Sciatic nerve (tissue), 2 donors: ENCODE measurements around the gene SHTN1. TPM values are rescaled to one million over a fixed set of nuclear protein-coding genes. Genes with fewer than 3 reads are reported as not detected.

ENCODE experiments used
- ATAC-seq: fragments of 200-7000 bp; cut with Tn5 transposase; one replicate; pipeline ENCODE4 v1.9.1; 2020; ENCODE audit warnings: mild to moderate bottlenecking, moderate library complexity
- DNase-seq: peaks from one replicate; pipeline ENCODE4 v3.0.0-alpha.2; 2020; ENCODE audit warnings: low spot score
- intact Hi-C: fragments of 100-400 bp; cut with DNase I; formaldehyde crosslinking; loops from one replicate; pipeline ENCODE4 v1.14.2; 2022
- total RNA-seq: library from RNA; stranded (reverse); fragmentation: NEBNext Ultra II Directional; extraction: Animal tissue kit (Norgen Biotek cat#: 25700); gene quantifications from one replicate; pipeline ENCODE4 v1.2.1, GENCODE V29; 2021
- donor health status: DM: no; HTN: no; CAD: no.
- donor health status: DM: no; HTN: no; CAD: no.

SHTN1 gene
- total RNA-seq, 1 donor from 2014 or later, result 23.2 TPM

DNA sequence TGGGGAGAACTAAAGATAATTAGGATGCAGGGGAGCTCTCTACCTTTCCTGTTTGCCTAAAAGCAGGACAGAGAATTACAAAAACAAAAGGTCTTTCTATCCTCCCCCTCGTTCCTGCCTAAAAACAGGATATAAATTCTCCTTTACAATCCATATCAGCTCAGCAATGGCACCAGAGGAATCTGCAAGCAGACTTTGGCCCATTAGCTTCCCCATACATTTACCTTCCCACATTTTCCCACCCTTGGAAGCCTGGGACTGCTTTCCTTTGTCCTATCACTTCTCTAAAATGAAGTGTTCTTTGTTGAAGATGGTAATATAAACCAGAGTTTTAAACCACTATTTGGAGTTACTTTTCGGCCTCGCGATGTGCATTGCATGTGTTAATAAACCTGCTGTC, 15.5 kb downstream of the SHTN1 start:
- intact Hi-C loops, result no loop called here
- DNase-seq, result no peak
- no peak for ATAC-seq

GRCh38 chr10:116988311-116988710, 16.7 kb downstream of the SHTN1 start:
- no peak for ATAC-seq
- DNase-seq, result no peak
- intact Hi-C loops, result no loop called here

DNA sequence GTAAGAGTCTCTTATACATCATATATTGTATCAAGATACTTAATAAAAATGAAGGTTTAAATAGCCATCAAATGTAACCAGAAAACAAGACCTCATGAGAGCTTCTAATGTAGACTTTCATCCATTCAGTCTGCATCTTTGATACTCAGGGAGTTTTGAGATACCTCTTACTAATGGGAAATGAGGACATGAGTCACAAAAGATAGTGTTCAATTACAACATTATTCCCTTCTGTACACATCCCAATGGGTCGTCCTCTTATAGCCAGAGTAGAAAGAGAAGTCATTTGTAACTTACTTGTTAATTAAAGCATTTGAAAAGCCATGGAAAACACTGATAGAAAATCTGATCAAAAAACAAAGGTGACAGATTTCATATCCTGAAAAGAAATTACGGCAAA, 19.4 kb downstream of the SHTN1 start:
- no peak for ATAC-seq
- no peak for DNase-seq
- intact Hi-C loops, result no loop called here

GRCh38 chr10:116984202-116984990, 20.6 kb downstream of the SHTN1 start:
- intact Hi-C loops, result no loop called here
- ATAC-seq (no peak), DNase-seq (no peak)

GRCh38 chr10:116980041-116980440, 24.9 kb downstream of the SHTN1 start:
- intact Hi-C loops, result no loop called here
- ATAC-seq, result no peak
- no peak for DNase-seq

DNA sequence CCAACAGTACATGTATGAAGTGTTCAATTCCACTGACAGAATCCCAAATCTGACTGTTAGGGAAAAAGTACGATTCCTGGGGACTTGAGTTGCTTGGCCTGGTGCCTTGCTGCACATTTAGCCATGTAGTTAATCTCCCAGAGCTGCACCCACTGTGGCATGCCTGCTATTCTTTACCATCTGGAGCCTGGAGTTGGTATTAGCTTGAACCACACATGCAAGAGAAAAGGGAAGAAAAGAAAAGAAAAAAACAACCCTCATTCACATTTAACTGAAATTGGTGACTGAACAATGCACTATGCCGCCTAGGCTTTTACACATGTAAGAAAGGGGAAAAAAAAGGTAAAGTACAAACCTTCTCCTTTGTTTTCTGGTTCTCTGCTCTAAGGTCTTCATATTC, 26.1 kb downstream of the SHTN1 start:
- no peak for ATAC-seq
- intact Hi-C loops, result no loop called here
- DNase-seq, result no peak

DNA sequence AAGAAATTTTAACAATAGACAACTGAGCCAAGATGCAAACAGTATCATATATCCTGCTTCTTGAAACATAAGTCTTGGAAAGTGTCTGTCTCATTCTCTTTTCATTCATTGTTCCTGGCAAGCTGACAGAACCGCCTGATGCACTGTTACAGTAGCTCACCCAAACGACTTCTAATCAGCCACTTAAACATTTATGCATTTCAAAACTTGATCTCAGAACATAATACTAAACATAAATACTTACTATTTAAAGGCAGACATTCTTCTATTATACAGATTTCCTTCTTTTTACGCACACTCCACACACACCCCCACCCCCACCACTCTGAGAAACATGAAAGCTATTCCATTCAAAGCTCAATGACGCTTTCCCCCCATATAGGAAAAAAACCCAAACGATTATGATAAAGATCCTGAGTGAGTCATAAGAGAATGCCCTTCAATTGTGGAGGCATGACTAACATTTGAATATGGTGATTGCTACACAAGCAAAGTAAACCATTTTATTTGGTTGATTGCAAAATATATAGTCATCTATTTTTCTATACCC, 30.5 kb downstream of the SHTN1 start:
- intact Hi-C loops, result no loop called here

GRCh38 chr10:116973946-116974455, 31.0 kb downstream of the SHTN1 start:
- DNase-seq, result no peak
- ATAC-seq, result no peak
- intact Hi-C loops, result no loop called here

More for the DNA sequence above, 30.5 kb downstream of the SHTN1 start:
- ATAC-seq, result no peak
- no peak for DNase-seq

- no peak for DNase-seq
- ATAC-seq, result no peak
- intact Hi-C loops, result no loop called here
These were observed 31.5 kb downstream of the SHTN1 start for GRCh38 chr10:116973371-116973905.

GRCh38 chr10:116972131-116972530, 32.9 kb downstream of the SHTN1 start:
- intact Hi-C loops, result no loop called here

DNA sequence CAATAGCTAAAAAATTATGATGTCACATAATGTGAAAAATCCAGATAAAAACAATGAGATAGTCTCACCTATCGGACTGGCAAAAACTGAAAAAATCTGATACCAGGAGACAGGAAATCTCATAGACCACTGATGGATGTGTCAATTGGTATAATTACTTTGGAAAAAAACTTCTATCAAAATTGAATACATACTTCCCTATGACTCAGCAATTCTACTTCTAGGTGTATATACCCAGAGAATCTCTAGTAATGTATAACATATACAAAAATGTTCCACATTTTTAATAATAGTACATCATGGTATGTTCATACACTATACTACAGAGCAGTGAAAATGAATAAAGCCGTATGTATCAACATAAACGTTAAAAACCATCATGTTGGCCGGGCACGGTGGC, 34.9 kb downstream of the SHTN1 start:
- intact Hi-C loops, result no loop called here
- DNase-seq (no peak), ATAC-seq (no peak)

More at GRCh38 chr10:116972131-116972530, 32.9 kb downstream of the SHTN1 start:
- ATAC-seq (no peak), DNase-seq (no peak)

GRCh38 chr10:116968331-116968730, 36.7 kb downstream of the SHTN1 start:
- DNase-seq (no peak), ATAC-seq (no peak)

GRCh38 chr10:116961406-116962251, 43.4 kb downstream of the SHTN1 start:
- ATAC-seq, result no peak
- intact Hi-C loops, result no loop called here

More at GRCh38 chr10:116968331-116968730, 36.7 kb downstream of the SHTN1 start:
- intact Hi-C loops, result no loop called here

GRCh38 chr10:116960066-116960776, 44.8 kb downstream of the SHTN1 start:
- DNase-seq (no peak), ATAC-seq (no peak)
- intact Hi-C loops, result no loop called here

More at GRCh38 chr10:116961406-116962251, 43.4 kb downstream of the SHTN1 start:
- no peak for DNase-seq

DNA sequence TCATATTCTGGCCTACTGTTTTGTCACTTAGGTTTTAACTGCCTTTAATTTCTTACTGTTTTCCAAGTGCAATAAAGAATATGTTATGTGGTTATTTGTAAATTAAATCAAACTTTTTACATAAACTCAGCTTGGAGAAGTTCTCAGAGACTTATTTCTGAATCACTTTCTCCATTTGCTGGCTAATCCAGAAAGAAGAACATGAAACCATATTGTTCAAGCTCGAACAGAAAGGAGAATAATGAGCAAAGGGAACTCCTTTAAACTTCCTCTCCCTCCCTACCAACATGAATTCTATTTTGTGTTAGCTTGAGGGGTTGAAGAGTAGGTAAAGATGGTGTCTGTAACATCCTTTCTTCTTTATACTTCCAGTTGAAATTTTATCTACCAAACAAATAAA, 52.3 kb downstream of the SHTN1 start:
- no peak for ATAC-seq
- intact Hi-C loops, result no loop called here

GRCh38 chr10:116948530-116948870, 56.5 kb downstream of the SHTN1 start:
- DNase-seq, result no peak
- intact Hi-C loops, result no loop called here
- ATAC-seq, result no peak

More for the DNA sequence above, 52.3 kb downstream of the SHTN1 start:
- DNase-seq, result no peak

DNA sequence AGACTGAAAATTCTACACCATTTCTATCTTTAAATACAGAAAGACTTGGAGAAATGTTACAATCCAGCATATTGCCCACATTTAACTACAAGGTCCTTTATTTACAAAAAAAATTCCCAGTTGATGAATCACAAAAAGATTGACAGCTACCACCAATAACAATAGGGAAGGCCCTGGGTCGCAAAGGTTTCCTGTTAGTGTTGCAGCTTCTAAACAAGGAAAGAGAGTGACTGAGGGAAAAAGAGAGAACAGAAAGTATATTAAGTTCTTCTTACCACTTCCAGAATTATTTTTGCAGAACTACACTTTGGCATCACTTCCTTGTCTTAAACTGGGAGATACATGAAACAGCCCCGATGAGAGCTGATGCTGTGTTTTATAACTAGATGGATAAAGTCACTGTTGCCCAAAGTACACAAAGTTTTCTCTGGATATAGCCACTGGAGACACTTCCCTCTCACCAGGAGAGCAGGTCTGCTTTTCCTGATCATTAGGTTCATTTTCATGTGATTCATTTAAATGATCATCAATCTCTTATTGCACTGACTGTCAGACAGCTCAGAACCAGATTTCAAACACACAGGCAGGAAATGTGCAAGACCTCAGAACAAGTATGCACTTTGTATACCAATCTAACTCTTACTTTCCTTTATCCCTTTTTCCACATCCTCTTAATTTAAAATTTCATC, 57.0 kb downstream of the SHTN1 start:
- intact Hi-C loops, result no loop called here
- no peak for DNase-seq
- ATAC-seq, result peak; percentile 55

GRCh38 chr10:116944911-116945310, 60.1 kb downstream of the SHTN1 start:
- DNase-seq (no peak), ATAC-seq (no peak)
- intact Hi-C loops, result no loop called here
